Kidney epithelial cell (primary cell): Measurements from ENCODE around the gene CUBN. TPM values are rescaled to one million over a fixed set of nuclear protein-coding genes. Genes with fewer than 3 reads are reported as not detected.

Experiments used
- DNase-seq: peaks from one replicate; pipeline ENCODE4 v3.0.0-alpha.2; 2010; ENCODE audit warnings: low read depth
- H3K27me3 ChIP-seq: 2 replicates; pipeline ENCODE4 v1.6.0; 2011; ENCODE audit warnings: low read length; ENCODE audit not compliant: control insufficient read depth, insufficient read depth
- H3K36me3 ChIP-seq: 2 replicates; pipeline ENCODE4 v1.5.1; 2011; ENCODE audit warnings: low read length; ENCODE audit not compliant: control insufficient read depth, insufficient read depth
- H3K4me3 ChIP-seq: 2 replicates; pipeline ENCODE4 v1.5.1; 2011; ENCODE audit warnings: low read depth, mild to moderate bottlenecking, control low read depth, low read length
- CTCF ChIP-seq: IDR thresholded peaks from 2 replicates; pipeline ENCODE4 v1.5.1; 2011; ENCODE audit warnings: mild to moderate bottlenecking, moderate library complexity, low read length, control low read depth, inconsistent platforms; ENCODE audit not compliant: insufficient read depth, poor library complexity, severe bottlenecking
- total RNA-seq: library from RNA; depleted of rRNA; stranded (reverse); fragments of >200 nt; gene quantifications from 2 replicates; pipeline ENCODE4 v1.2.3, GENCODE V29; 2015

CUBN gene
- total RNA-seq, 1 donor from 2014 or later, result 1.3 TPM

GRCh38 chr10:17074541-17074847 lies 55.1 kb downstream of the CUBN start:
- DNase-seq, result no peak
- H3K4me3 ChIP-seq, result no peak overlapping the region
- no peaks in the 10 kb centered on the region for H3K27me3 ChIP-seq

GRCh38 chr10:17073725-17074540 lies 55.7 kb downstream of the CUBN start:
- TF ChIP-seq CTCF, result no peak
- Histone ChIP-seq H3K27me3 (no peaks in the 10 kb centered on the region), H3K36me3 (no peaks in the 10 kb centered on the region), H3K4me3 (no peak overlapping the region)
- no peak for DNase-seq

More at GRCh38 chr10:17074541-17074847, 55.1 kb downstream of the CUBN start:
- no peaks in the 10 kb centered on the region for H3K36me3 ChIP-seq
- TF ChIP-seq CTCF, result no peak

- no peak overlapping the region for H3K4me3 ChIP-seq
- H3K36me3 ChIP-seq, result no peaks in the 10 kb centered on the region
- H3K27me3 ChIP-seq, result no peaks in the 10 kb centered on the region
- no peak for TF ChIP-seq CTCF
- DNase-seq, result no peak
Observed at GRCh38 chr10:17068953-17069352, 60.7 kb downstream of the CUBN start.

- no peak for DNase-seq
- Histone ChIP-seq H3K27me3 (no peaks in the 10 kb centered on the region), H3K4me3 (no peak overlapping the region), H3K36me3 (no peaks in the 10 kb centered on the region)
- no peak for TF ChIP-seq CTCF
Observed at GRCh38 chr10:17067376-17068264, 62.0 kb downstream of the CUBN start.

- H3K36me3 ChIP-seq, result no peaks in the 10 kb centered on the region
- H3K27me3 ChIP-seq, result no peaks in the 10 kb centered on the region
- H3K4me3 ChIP-seq, result no peak overlapping the region
- no peak for DNase-seq
- no peak for TF ChIP-seq CTCF
Observed at GRCh38 chr10:17066807-17067206, 62.8 kb downstream of the CUBN start.

GRCh38 chr10:17066000-17066399 lies 63.6 kb downstream of the CUBN start:
- no peak overlapping the region for H3K4me3 ChIP-seq
- DNase-seq, result no peak
- H3K36me3 ChIP-seq, result no peaks in the 10 kb centered on the region
- no peak for TF ChIP-seq CTCF
- no peaks in the 10 kb centered on the region for H3K27me3 ChIP-seq
